Measurements from ENCODE around the gene GRID2. TPM values are rescaled to one million over a fixed set of nuclear protein-coding genes. Genes with fewer than 3 reads are reported as not detected.

GRID2 gene
- total and polyA plus RNA-seq, 10 of the 15 experiments (the other 5 are each of a cell fraction or from before 2014, with no cell fraction given): not detected

DNA sequence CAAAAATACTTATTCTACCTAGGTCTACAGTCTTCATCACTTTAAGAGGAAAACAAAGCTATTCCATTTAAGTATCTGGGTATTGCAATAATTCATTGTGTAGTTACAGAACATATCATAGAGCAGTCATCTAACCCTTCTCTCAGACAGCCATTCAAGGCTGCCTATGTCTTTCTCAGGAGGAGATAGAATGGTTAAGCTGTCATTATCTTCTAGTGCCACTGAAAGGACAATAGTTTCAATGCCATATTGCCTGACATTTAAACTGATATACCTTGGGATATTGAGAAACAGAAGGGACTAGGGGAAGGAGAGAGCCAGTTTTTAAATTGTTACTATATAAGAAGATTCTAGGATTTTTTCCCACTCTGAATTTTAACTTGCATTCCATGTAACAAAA, 527.0 kb downstream of the GRID2 start (continued):
- TF ChIP-seq, protein P1, sequence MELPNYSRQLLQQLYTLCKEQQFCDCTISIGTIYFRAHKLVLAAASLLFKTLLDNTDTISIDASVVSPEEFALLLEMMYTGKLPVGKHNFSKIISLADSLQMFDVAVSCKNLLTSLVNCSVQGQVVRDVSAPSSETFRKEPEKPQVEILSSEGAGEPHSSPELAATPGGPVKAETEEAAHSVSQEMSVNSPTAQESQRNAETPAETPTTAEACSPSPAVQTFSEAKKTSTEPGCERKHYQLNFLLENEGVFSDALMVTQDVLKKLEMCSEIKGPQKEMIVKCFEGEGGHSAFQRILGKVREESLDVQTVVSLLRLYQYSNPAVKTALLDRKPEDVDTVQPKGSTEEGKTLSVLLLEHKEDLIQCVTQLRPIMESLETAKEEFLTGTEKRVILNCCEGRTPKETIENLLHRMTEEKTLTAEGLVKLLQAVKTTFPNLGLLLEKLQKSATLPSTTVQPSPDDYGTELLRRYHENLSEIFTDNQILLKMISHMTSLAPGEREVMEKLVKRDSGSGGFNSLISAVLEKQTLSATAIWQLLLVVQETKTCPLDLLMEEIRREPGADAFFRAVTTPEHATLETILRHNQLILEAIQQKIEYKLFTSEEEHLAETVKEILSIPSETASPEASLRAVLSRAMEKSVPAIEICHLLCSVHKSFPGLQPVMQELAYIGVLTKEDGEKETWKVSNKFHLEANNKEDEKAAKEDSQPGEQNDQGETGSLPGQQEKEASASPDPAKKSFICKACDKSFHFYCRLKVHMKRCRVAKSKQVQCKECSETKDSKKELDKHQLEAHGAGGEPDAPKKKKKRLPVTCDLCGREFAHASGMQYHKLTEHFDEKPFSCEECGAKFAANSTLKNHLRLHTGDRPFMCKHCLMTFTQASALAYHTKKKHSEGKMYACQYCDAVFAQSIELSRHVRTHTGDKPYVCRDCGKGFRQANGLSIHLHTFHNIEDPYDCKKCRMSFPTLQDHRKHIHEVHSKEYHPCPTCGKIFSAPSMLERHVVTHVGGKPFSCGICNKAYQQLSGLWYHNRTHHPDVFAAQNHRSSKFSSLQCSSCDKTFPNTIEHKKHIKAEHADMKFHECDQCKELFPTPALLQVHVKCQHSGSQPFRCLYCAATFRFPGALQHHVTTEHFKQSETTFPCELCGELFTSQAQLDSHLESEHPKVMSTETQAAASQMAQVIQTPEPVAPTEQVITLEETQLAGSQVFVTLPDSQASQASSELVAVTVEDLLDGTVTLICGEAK (IDR thresholded peaks at IDR 0.05; ENCODE audit: borderline replicate concordance): no peak
- no peak for TF ChIP-seq HDAC2 (IDR thresholded peaks at IDR 0.05)
- TF ChIP-seq, protein P2, sequence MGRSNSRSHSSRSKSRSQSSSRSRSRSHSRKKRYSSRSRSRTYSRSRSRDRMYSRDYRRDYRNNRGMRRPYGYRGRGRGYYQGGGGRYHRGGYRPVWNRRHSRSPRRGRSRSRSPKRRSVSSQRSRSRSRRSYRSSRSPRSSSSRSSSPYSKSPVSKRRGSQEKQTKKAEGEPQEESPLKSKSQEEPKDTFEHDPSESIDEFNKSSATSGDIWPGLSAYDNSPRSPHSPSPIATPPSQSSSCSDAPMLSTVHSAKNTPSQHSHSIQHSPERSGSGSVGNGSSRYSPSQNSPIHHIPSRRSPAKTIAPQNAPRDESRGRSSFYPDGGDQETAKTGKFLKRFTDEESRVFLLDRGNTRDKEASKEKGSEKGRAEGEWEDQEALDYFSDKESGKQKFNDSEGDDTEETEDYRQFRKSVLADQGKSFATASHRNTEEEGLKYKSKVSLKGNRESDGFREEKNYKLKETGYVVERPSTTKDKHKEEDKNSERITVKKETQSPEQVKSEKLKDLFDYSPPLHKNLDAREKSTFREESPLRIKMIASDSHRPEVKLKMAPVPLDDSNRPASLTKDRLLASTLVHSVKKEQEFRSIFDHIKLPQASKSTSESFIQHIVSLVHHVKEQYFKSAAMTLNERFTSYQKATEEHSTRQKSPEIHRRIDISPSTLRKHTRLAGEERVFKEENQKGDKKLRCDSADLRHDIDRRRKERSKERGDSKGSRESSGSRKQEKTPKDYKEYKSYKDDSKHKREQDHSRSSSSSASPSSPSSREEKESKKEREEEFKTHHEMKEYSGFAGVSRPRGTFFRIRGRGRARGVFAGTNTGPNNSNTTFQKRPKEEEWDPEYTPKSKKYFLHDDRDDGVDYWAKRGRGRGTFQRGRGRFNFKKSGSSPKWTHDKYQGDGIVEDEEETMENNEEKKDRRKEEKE (IDR thresholded peaks at IDR 0.05): no peak
- TF ChIP-seq FOXK2 (IDR thresholded peaks at IDR 0.05): no peak
- TF ChIP-seq, protein P3, sequence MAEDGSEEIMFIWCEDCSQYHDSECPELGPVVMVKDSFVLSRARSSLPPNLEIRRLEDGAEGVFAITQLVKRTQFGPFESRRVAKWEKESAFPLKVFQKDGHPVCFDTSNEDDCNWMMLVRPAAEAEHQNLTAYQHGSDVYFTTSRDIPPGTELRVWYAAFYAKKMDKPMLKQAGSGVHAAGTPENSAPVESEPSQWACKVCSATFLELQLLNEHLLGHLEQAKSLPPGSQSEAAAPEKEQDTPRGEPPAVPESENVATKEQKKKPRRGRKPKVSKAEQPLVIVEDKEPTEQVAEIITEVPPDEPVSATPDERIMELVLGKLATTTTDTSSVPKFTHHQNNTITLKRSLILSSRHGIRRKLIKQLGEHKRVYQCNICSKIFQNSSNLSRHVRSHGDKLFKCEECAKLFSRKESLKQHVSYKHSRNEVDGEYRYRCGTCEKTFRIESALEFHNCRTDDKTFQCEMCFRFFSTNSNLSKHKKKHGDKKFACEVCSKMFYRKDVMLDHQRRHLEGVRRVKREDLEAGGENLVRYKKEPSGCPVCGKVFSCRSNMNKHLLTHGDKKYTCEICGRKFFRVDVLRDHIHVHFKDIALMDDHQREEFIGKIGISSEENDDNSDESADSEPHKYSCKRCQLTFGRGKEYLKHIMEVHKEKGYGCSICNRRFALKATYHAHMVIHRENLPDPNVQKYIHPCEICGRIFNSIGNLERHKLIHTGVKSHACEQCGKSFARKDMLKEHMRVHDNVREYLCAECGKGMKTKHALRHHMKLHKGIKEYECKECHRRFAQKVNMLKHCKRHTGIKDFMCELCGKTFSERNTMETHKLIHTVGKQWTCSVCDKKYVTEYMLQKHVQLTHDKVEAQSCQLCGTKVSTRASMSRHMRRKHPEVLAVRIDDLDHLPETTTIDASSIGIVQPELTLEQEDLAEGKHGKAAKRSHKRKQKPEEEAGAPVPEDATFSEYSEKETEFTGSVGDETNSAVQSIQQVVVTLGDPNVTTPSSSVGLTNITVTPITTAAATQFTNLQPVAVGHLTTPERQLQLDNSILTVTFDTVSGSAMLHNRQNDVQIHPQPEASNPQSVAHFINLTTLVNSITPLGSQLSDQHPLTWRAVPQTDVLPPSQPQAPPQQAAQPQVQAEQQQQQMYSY (CRISPR knock-in tag; IDR thresholded peaks at IDR 0.05): no peak
- TF ChIP-seq BCL11A (IDR thresholded peaks at IDR 0.05; ENCODE audit: low read depth, low read length): no peak
- TF ChIP-seq ESRRA (IDR thresholded peaks at IDR 0.05; ENCODE audit: low read length): no peak
- TF ChIP-seq PAX8 (IDR thresholded peaks at IDR 0.05): no peak
- TF ChIP-seq CREB1 (IDR thresholded peaks at IDR 0.05; ENCODE audit: low read depth): no peak
- no peak for TF ChIP-seq SMAD1 (IDR thresholded peaks at IDR 0.05; ENCODE audit: low read depth, partially characterized antibody)

Measured in GM12878 (cell line).